Measurements from ENCODE around the gene GPALPP1.

DNA sequence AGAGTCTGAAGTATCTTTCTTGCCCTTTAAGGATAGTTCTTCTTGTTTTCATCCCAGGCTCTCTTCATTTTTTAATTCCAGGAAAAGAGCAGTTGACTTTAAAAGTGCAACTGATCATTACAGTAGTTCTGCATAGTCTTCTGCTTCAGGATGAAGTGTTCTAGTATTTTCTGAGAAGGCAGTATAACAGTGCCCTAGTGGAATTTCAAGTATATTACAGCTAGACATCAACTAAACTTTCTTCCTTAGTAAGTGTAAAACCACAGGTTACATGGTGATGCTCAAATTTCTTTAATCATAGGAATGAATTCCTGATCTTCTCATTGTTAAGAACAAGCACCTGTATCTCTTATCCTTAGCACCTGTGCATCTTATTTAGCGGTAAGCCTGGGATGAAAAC lies 11.0 kb upstream of the GPALPP1 start:
- TF ChIP-seq MAX (IDR thresholded peaks at IDR 0.05) (no peak), CTCF (IDR thresholded peaks at IDR 0.05) (no peak), PHF8 (IDR thresholded peaks at IDR 0.05; ENCODE audit: borderline replicate concordance, low read depth) (no peak), POLR2A (IDR thresholded peaks at IDR 0.05; ENCODE audit: low read length) (no peak), MAFK (IDR thresholded peaks at IDR 0.05; ENCODE audit: partially characterized antibody) (no peak)

Measured in A549 (cell line).